Vagina (tissue), 2 donors: ENCODE data around the gene NMRAL1. TPM values are rescaled to one million over a fixed set of nuclear protein-coding genes. Genes with fewer than 3 reads are reported as not detected.

ENCODE experiments used
- DNase-seq, 2 donors: peaks; one replicate each; pipeline ENCODE4 v3.0.0-alpha.2; 2017; ENCODE audit errors: extremely low spot score in 2 of 2
- H3K27ac ChIP-seq: fragments of 200-600 bp; sonication (generic); one replicate; pipeline ENCODE4 v1.5.1; 2019
- H3K27me3 ChIP-seq: fragments of 200-600 bp; sonication (generic); one replicate; pipeline ENCODE4 v1.5.1; 2019
- H3K36me3 ChIP-seq, 2 donors: fragments of 200-600 bp; sonication (generic); one replicate each; pipeline ENCODE4 v1.5.1; 2017 to 2019
- H3K4me1 ChIP-seq: fragments of 200-600 bp; sonication (generic); one replicate; pipeline ENCODE4 v1.5.1; 2019
- H3K4me3 ChIP-seq, 2 donors: fragments of 200-600 bp; sonication (generic); 1 replicate in 1 of 2; 2 replicates in 1 of 2; pipeline ENCODE4 v1.5.1; 2016 to 2019
- H3K9me3 ChIP-seq: fragments of 200-600 bp; sonication (generic); one replicate; pipeline ENCODE4 v1.5.1; 2019
- CTCF ChIP-seq, 3 experiments: fragments of 450-650 bp in 2 of 3; fragments of 200-600 bp in 1 of 3; sonication (generic) in 1 of 3; IDR thresholded peaks; one replicate each; pipeline ENCODE4 v1.5.1; 2017 to 2019; ENCODE audit warnings: antibody characterized with exemption in 3 of 3, mild to moderate bottlenecking in 2 of 3, moderate library complexity in 2 of 3
- POLR2A ChIP-seq, 2 donors: fragments of 450-650 bp; IDR thresholded peaks; one replicate each; pipeline ENCODE4 v1.6.1; 2017; ENCODE audit warnings: antibody characterized with exemption in 2 of 2, mild to moderate bottlenecking in 2 of 2, moderate library complexity in 2 of 2
- POLR2AphosphoS5 ChIP-seq, 2 donors: sonication (generic); formaldehyde crosslinking; IDR thresholded peaks; one replicate each; pipeline ENCODE4 v1.9.0; 2017; ENCODE audit warnings: antibody characterized with exemption in 2 of 2, mild to moderate bottlenecking in 2 of 2, low read depth in 1 of 2; ENCODE audit not compliant: insufficient read depth in 1 of 2
- intact Hi-C: fragments of 100-400 bp; cut with DNase I; formaldehyde crosslinking; loops from one replicate; pipeline ENCODE4 v1.15.1; 2023
- total RNA-seq: library from RNA; depleted of rRNA; stranded (reverse); fragments of >200 nt; gene quantifications from one replicate; pipeline ENCODE4 v1.2.3, GENCODE V29; 2016

The NMRAL1 gene
- total RNA-seq, 1 donor from 2014 or later: 35.6 TPM

GRCh38 chr16:4507588-4508345 is 33.3 kb upstream of the NMRAL1 start:
- peaks cover 0 to 48% of the 10 kb centered on the region in 2 donors for H3K36me3 ChIP-seq
- DNase-seq: no peak
- no peaks in the 10 kb centered on the region for H3K27me3 ChIP-seq
- H3K4me3 ChIP-seq: no peak overlapping the region
- H3K4me1 ChIP-seq: peaks cover 30% of the 10 kb centered on the region
- H3K27ac ChIP-seq: no peak overlapping the region
- no peak for TF ChIP-seq CTCF (IDR thresholded peaks at IDR 0.05)
- TF ChIP-seq POLR2AphosphoS5 (IDR thresholded peaks at IDR 0.05; ENCODE audit: insufficient read depth in 1 of 2, low read depth in 1 of 2): no peak
- no peak for TF ChIP-seq POLR2A (IDR thresholded peaks at IDR 0.05)
- intact Hi-C loops: loop anchor here (10.0 kb wide), 1 partner anchor 47 kb away; the partner anchor contains the start of gene C16orf96
- H3K9me3 ChIP-seq: no peaks in the 10 kb centered on the region

- peaks cover 34% of the 10 kb centered on the region for H3K4me1 ChIP-seq
- intact Hi-C loops: loop anchor here (10.0 kb wide), 1 partner anchor 48 kb away; the partner anchor contains the start of gene C16orf96
- TF ChIP-seq CTCF (IDR thresholded peaks at IDR 0.05) (peak; percentile 36 to 71 (median 71)), POLR2AphosphoS5 (IDR thresholded peaks at IDR 0.05; ENCODE audit: insufficient read depth in 1 of 2, low read depth in 1 of 2) (peak in 1 of 2 donors; percentile 21), POLR2A (IDR thresholded peaks at IDR 0.05) (no peak)
- H3K4me3 ChIP-seq: no peak overlapping the region
- H3K36me3 ChIP-seq: peaks cover 0 to 34% of the 10 kb centered on the region in 2 donors
- no peaks in the 10 kb centered on the region for H3K9me3 ChIP-seq
- H3K27ac ChIP-seq: peak overlapping the region; percentile 60
- H3K27me3 ChIP-seq: no peaks in the 10 kb centered on the region
- DNase-seq: no peak
Observed at GRCh38 chr16:4506450-4506849, 32.0 kb upstream of the NMRAL1 start.

GRCh38 chr16:4505356-4506147 is 31.1 kb upstream of the NMRAL1 start:
- intact Hi-C loops: loop anchor here (10.0 kb wide), 1 partner anchor 49 kb away; the partner anchor contains the start of gene C16orf96
- no peak for DNase-seq
- Histone ChIP-seq H3K9me3 (no peaks in the 10 kb centered on the region), H3K4me1 (peaks cover 37% of the 10 kb centered on the region), H3K36me3 (peaks cover 0 to 27% of the 10 kb centered on the region in 2 donors), H3K27me3 (no peaks in the 10 kb centered on the region), H3K4me3 (no peak overlapping the region), H3K27ac (peak overlapping the region; percentile 24)
- TF ChIP-seq POLR2A (IDR thresholded peaks at IDR 0.05) (no peak), POLR2AphosphoS5 (IDR thresholded peaks at IDR 0.05; ENCODE audit: insufficient read depth in 1 of 2, low read depth in 1 of 2) (peak in 1 of 2 donors; percentile 42)

GRCh38 chr16:4501071-4501478 is 26.6 kb upstream of the NMRAL1 start:
- Histone ChIP-seq H3K27me3 (no peaks in the 10 kb centered on the region), H3K4me1 (peaks cover 63% of the 10 kb centered on the region), H3K27ac (peak overlapping the region; percentile 76), H3K9me3 (no peaks in the 10 kb centered on the region), H3K4me3 (peak overlapping the region; percentile 29), H3K36me3 (no peaks in the 10 kb centered on the region)
- intact Hi-C loops: loop anchor here (10.0 kb wide), 1 partner anchor 54 kb away; the partner anchor contains the start of gene C16orf96
- peak in 1 of 2 donors; percentile 62 for TF ChIP-seq POLR2AphosphoS5 (IDR thresholded peaks at IDR 0.05; ENCODE audit: insufficient read depth in 1 of 2, low read depth in 1 of 2)
- TF ChIP-seq POLR2A (IDR thresholded peaks at IDR 0.05): no peak
- no peak for DNase-seq

GRCh38 chr16:4500272-4500671 is 25.8 kb upstream of the NMRAL1 start:
- Histone ChIP-seq H3K4me3 (peak overlapping the region; percentile 29), H3K4me1 (peaks cover 65% of the 10 kb centered on the region), H3K27ac (peak overlapping the region; percentile 76), H3K9me3 (no peaks in the 10 kb centered on the region), H3K36me3 (no peaks in the 10 kb centered on the region), H3K27me3 (no peaks in the 10 kb centered on the region)
- intact Hi-C loops: loop anchor here (10.0 kb wide), 1 partner anchor 55 kb away; the partner anchor contains the start of gene C16orf96
- TF ChIP-seq POLR2AphosphoS5 (IDR thresholded peaks at IDR 0.05; ENCODE audit: insufficient read depth in 1 of 2, low read depth in 1 of 2): peak in 1 of 2 donors; percentile 29
- TF ChIP-seq CTCF (IDR thresholded peaks at IDR 0.05): no peak
- no peak for TF ChIP-seq POLR2A (IDR thresholded peaks at IDR 0.05)
- DNase-seq: no peak
